ENCODE measurements around the gene LYSMD1.

DNA sequence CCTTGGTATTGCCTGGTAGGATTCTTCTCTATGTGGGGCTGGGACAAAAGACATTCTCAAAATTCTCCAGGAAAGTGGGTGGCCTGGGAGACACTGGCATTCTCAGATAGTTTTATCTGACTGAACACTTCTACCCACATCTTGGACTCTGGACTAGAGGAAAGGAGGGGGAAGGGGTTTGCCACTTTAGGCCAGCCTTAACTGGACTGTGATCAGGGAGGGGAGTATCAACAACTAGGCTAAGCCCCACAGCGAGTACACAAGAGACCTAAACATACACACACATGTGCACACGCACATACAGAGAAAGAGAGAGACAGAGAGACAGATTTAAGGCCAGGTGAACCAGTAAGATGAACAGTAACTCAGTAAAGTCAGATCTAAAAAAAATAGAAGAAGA, 18.0 kb downstream of the LYSMD1 start:
- TF ChIP-seq, protein P1, sequence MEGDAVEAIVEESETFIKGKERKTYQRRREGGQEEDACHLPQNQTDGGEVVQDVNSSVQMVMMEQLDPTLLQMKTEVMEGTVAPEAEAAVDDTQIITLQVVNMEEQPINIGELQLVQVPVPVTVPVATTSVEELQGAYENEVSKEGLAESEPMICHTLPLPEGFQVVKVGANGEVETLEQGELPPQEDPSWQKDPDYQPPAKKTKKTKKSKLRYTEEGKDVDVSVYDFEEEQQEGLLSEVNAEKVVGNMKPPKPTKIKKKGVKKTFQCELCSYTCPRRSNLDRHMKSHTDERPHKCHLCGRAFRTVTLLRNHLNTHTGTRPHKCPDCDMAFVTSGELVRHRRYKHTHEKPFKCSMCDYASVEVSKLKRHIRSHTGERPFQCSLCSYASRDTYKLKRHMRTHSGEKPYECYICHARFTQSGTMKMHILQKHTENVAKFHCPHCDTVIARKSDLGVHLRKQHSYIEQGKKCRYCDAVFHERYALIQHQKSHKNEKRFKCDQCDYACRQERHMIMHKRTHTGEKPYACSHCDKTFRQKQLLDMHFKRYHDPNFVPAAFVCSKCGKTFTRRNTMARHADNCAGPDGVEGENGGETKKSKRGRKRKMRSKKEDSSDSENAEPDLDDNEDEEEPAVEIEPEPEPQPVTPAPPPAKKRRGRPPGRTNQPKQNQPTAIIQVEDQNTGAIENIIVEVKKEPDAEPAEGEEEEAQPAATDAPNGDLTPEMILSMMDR (IDR thresholded peaks at IDR 0.05 in 4 of 5, conservative IDR thresholded peaks at IDR 0.05 in 1 of 5) = no peak
- TF ChIP-seq POLR2A (IDR thresholded peaks at IDR 0.05) = no peak
